Skin of body (tissue), 2 donors: ENCODE results near the gene TPM2. TPM values are rescaled to one million over a fixed set of nuclear protein-coding genes. Genes with fewer than 3 reads are reported as not detected.
"Not testable (repeated sequence)": the region's sequence is repeated elsewhere in the genome, so short reads cannot be mapped to it uniquely, and the experiment has no call there.

Source experiments
- DNase-seq: peaks from one replicate; lab custom pipeline; 2025; lab: John Stamatoyannopoulos, UW
- total RNA-seq: library from RNA; depleted of rRNA; stranded (reverse); fragments of >200 nt; gene quantifications from one replicate; pipeline ENCODE4 v1.2.3, GENCODE V29; 2014

The TPM2 gene
- total RNA-seq, 1 donor from 2014 or later = 517 TPM

DNA sequence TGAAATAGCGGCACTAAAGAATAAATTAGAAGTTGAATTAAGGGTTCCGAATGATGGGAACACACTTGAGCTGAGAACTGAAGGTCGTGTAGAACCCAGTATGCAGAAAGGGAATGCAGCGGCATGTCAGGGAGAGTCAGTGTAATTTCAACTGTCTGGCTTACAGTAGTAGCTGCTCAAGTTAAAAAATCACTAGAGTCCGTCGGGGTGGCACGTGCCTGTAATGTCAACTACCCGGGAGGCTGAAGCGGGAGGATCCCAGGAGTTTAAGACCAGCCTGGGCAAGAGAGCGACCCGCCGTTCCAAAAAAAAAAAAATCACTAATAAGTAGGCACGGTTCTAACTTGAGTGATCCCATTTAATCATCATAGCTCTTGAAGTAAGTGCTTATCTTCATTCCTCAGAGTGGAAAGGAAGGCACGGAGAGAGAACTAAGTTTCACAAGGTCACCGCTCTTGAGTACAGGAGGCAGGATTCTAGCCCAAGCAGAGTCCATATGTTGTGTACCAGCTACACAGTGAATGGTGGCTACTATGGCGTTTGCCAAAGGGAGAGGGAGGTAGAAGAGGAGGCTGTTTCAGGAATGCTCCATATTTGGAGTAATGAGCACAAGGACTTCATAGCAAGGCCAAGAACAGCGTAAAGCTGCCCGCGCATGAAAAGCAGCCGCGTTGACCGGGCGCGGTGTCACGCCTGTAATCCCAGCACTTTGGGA lies 32.7 kb downstream of the TPM2 start:
- peak; percentile 61 for DNase-seq

- no peak for DNase-seq
Measured at GRCh38 chr9:35656348-35656747, 33.4 kb downstream of the TPM2 start.

DNA sequence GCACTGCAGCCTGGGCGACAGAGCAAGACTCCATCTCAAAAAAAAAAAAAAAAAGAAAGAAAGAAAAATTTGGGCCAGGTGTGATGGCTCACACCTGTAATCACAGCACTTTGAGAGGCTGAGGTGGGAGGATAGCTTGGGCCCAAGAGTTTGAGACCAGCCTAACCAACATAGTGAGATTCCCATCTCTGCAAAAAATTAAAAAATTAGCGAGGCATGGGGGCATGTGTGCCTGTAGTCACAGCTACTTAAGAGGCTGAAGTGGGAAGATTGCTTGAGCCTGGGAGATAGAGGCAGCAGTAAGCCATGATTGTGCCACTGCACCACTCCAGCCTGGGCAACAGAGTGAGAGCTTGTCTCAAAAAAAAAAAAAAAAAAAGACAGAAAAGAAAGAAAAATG lies 36.1 kb downstream of the TPM2 start:
- no peak for DNase-seq

GRCh38 chr9:35652829-35653209 lies 36.9 kb downstream of the TPM2 start:
- DNase-seq = no peak

DNA sequence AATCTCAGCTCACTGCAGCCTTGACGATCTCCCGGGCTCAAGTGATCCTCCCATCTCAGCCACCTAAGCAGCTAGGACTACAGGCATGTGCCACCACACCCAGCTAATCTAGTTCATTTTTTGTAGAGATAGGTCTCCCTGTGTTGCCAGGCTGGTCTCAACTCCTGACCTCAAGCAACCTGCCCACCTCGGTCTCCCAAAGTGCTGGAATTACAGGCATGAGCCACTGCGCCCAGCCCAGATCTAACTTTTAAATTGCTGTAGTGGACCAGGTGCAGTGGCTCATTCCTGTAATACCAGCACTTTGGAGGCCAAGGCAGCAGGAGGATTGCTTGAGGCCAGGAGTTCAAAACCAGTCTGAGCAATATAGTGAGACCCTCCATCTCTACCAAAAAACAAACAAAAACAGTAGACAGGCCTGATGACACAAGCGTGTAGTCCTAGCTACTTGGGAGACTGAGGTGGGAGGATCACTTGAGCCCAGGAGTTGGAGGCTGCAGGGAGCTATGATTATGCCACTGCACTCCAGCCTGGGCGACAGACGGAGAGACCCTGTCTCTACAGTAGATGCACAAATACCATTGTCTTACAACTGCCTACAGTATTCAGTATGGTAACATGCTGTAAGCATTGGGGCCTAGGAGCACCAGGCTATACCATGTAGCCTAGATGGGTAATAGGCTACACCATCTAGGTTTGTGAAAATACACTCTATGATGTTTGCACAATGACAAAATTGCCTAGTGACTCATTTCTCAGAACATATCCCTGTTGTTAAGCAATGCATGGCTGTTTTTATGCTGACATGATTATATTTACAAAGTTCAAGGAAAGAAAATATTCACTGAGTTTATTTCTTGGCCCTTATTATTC lies 37.5 kb downstream of the TPM2 start:
- no peak for DNase-seq

DNA sequence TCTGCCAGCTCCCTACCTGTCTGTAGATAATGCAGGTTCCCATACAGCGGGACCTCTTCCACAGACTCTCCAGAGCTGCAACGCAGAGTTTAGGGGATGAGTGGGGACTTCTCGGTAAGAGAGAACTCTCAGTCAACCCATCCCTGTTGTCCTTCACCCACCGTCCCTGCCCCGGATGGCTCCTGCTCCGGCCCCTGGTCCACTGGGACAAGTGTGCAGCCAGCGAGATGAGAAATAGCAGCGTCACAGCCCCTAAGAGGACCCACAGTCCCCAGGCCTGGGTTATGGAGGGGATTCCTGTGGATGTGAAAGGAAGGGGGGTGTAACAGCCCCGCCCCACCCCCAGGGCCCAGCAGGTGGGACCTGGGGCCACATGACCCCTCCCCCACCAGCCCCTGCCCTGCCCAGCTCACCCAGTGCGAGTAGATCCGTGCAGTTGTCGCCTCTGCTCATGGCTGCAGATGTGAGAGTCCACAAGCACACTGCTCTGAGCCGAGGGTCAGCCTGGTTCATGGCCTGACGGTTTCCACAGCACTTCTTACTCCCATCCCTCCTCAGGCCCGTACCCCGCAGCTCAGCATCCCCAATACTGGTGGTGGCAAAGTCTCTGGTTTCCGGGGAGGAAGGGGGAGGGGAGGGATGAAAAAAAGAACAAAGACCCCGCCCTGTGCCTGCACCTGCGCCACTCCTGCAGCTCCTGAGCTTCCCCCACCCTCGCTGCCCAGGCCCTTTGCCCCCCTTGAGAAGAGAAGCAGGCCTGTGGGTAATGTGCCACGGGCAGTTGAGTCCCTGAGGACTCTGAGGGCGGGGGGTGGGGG lies 39.2 kb downstream of the TPM2 start, which contains the start of gene SIT1:
SIT1 (minus strand) TSS at position 591 of the 818 bp plus-strand sequence; CDS start at position 513, 78 bp downstream.
- DNase-seq = no peak

- no peak for DNase-seq
Measured at GRCh38 chr9:35649431-35650340, 40.0 kb downstream of the TPM2 start.

DNA sequence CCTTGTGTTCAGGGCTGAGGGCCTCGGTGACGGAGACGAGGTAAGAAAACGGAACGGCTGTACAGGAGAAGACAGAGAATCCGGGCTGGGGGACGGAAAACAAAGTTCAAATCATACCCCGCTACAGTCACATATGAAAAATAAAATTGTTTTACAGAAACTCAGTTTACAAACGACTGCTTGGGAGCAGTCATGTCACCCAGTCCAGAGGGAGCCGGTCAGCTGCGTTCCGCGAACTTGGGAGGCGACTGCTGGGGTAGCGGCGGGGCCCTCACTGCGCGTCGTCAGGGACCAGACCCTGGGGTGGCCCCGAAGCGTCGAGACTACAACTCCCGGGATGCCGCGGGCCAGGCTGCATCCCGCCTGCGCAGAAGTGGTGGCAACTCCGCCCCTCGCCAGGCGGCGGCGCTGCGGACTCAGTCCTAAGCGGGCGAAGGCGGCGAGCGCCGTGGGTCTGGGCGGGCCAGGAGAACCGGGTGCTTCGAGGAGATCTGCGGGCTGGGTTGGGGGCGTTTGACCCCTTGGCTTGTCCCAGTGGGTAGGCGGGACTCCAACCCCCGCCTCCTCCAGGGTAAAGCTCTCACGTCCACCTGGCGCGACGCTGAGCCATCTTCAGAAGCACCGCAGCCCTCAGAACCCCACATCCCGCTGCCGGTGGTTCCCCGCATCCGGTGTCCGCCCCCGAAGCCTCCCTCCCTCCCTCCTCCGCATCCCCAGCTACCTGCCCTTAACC lies 43.0 kb downstream of the TPM2 start:
- peak; percentile 93 for DNase-seq

DNA sequence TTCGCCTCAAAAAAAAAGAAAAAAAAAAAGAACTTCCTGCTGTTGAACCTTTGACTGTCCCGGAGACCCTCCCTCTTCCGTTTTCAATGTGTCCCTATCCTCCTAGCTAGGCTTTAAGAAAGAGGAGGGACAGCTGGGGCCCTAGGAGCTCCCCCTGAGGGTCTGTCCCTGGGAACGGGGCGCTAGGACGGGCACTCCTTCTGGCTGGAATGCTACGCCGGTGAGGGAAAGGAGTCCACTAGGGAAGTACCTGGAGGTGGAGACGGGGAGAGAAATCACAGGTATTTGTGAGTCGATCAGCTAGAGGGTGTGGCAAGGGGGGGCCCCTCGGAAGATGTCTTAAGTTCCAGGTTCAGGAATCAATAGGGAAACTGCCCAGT lies 43.6 kb downstream of the TPM2 start:
- DNase-seq = peak; percentile 64

GRCh38 chr9:35645736-35646135 lies 44.0 kb downstream of the TPM2 start:
- not testable (repeated sequence) for DNase-seq

- no peak for DNase-seq
Measured at GRCh38 chr9:35643046-35643445, 46.7 kb downstream of the TPM2 start.

DNA sequence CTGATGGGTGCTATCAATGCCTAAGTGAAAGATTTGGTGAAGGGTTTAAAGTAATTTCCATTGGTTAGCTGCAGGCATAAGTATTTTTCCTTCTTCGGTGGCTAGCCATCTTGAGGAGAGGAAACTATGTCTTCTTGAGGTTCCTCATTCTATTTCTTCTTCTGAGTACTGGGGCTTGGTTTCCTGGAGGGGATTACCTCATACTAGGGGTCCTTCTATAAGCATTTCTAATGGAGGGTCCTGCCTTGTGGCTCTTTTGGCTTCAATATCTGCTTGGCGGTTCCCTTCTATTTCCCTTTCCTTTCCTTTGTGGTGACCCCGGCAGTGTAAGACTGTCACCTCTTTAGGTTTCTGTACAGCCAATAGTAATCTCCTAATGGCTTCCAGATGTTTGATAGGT lies 48.2 kb downstream of the TPM2 start:
- not testable (repeated sequence) for DNase-seq

DNA sequence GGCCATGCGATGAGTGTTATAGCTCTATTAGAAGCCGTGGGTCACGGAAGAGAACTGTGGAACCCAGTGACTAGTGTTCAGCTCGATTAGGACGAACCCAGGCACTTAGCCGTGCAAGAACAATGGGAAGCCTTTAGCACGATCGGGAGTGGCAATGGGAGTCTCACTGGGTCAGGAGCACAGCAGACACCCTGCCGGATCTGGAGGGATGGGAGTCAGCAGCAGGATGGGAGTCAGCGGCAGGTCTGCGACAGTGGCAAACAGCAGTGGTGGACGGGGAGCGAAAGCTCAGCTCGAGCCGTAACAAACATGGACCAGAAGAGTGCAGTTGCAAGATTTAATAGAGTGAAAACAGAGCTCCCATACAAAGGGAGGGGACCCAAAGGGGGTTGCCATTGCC lies 49.3 kb downstream of the TPM2 start:
- DNase-seq = not testable (repeated sequence)

DNA sequence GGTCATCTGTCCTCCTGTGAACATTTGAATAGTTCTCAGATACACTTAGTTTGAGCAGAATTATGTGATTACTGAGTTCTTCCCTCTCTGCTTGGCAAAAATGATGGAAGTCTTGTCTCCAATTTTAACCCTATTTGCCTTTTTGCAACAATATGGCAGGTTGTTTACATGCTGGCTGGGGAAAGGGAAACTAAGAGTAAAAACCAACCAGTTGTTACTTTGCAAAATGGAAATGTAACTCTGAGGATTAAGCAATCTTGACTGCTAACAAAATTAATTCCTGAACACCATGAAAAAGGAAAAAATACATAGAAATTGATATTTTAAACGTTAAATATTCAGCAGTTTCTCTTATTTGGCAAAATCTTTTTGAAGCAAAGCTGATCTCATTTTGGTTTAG lies 50.1 kb downstream of the TPM2 start:
- DNase-seq = no peak

DNA sequence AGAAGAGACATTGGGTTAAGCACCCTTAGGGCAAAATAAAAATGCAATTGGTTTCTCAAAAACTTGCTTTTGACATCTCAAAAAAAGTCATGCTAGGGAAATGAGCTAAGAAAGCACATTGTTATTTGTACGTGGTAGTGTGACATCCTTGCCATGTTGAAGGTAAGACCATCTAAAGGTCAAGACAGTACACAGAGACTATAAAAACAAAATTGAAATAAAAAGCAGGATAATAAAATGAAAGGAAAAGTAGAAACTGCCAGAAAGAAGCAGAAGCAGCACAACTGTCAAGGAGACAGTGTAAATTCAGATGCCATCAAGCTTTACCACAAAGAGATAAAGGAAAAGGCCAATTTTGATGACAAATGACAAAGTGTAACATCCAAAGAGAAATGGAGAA lies 50.5 kb downstream of the TPM2 start:
- DNase-seq = not testable (repeated sequence)

DNA sequence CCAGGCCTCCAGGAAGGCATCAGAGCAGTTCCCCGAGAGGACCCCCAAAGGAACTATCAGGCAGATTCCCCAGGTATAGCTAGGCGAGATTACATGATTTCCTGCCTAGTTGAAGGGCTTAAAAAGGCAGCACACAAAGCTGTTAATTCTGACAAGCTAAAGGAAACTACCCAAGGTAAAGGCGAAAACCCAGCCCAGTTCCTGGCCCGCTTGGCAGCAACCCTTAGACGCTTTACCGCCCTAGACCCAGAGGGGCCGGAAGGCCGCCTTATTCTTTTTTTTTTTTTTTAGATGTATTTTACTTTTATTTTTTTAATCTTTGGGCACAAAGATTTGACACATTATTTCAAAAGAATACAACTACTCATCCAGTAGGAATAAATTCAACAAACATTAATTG lies 51.0 kb downstream of the TPM2 start:
- not testable (repeated sequence) for DNase-seq

- not testable (repeated sequence) for DNase-seq
Measured at GRCh38 chr9:35637427-35637955, 52.2 kb downstream of the TPM2 start.

DNA sequence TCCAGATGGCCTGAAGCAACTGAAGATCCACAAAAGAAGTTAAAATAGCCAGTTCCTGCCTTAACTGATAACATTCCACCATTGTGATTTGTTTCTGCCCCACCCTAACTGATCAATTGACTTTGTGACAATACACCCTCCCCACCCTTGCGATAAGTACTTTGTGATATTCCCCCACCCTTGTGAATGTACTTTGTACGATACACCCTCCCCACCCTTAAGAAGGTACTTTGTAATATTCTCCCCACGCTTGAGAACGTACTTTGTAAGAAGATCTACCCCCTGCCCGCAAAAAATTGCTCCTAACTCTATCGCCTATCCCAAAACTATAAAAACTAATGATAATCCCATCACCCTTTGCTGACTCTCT lies 52.9 kb downstream of the TPM2 start:
- DNase-seq = not testable (repeated sequence)

DNA sequence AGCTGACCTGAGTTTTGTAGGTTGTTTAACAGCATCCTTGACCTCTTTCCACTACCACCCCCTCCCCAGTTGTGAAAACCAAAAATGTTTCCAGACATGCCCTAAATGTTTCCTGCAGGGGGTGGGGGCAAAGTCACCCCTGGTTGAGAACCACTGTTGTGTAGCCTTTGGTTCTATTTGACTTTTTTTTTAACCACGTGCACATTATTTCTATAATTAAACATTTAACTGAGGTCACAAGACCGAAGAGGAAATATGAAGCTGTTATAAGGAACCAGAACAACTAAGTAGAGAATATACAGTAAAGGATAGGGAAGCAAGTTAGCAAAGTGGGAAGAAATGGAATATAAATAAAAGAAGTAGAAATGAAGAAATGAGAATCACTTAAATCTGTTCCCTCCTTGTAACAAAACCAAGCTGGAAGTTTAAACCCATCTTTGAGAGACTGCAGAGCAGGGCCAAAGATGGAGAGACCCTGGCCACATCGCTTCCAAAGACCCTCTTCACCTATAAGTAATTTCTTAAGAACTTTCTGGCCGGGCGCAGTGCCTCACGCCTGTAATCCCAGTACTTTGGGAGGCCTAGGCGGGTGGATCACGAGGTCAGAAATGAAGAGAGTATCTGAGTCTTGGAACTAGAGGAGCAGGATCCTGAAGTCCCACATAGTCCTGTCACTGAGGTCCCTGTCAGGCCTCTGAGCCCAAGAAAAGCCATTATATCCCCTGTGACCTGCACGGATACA lies 53.4 kb downstream of the TPM2 start:
- no peak for DNase-seq
